PC-3 (cell line): ENCODE results near the gene NLE1. TPM values are rescaled to one million over a fixed set of nuclear protein-coding genes. Genes with fewer than 3 reads are reported as not detected.

Source experiments
- ATAC-seq: fragments of 200-7000 bp; cut with Tn5 transposase; 2 replicates; pipeline ENCODE4 v1.9.1; 2020; ENCODE audit warnings: mild to moderate bottlenecking, moderate library complexity
- BruUV-seq: library from RNA; stranded (reverse); fragments of 400-500 nt; replicated peaks from 2 replicates; lab custom pipeline; 2021; lab: Mats Ljungman, UMichigan
- CTCF ChIA-PET: fragments of 300-600 bp; sonication (Branson Sonifier 250); formaldehyde crosslinking; loops from one replicate; lab custom pipeline; 2022; ENCODE audit warnings: antibody characterized with exemption; lab: Charles Lee
- POLR2A ChIA-PET: fragments of 300-600 bp; sonication (Branson Sonifier 250); formaldehyde crosslinking; loops from one replicate; lab custom pipeline; 2022; ENCODE audit warnings: antibody characterized with exemption; ENCODE audit not compliant: unreplicated experiment; lab: Charles Lee
- DNase-seq: peaks from one replicate; pipeline ENCODE4 v3.0.0-alpha.2; 2015
- H2AFZ ChIP-seq: fragments of 300-600 bp; sonication (generic); 2 replicates; pipeline ENCODE4 v1.6.0; 2016; ENCODE audit warnings: antibody characterized with exemption, low read length
- H3F3A ChIP-seq: fragments of 300-600 bp; sonication (generic); one replicate; pipeline ENCODE4 v1.6.0; 2017; ENCODE audit warnings: antibody characterized with exemption, low read length, control low read depth, mild to moderate bottlenecking; ENCODE audit not compliant: unreplicated experiment
- H3K27ac ChIP-seq: fragments of 300-600 bp; sonication (generic); 2 replicates; pipeline ENCODE4 v1.5.1; 2016; ENCODE audit warnings: mild to moderate bottlenecking, low read length
- H3K27me3 ChIP-seq: fragments of 300-600 bp; sonication (generic); 2 replicates; pipeline ENCODE4 v1.6.1; 2016; ENCODE audit warnings: low read length, mixed read lengths
- H3K36me3 ChIP-seq: fragments of 300-600 bp; sonication (generic); 2 replicates; pipeline ENCODE4 v1.6.1; 2016; ENCODE audit warnings: low read depth, mixed run types, low read length, mixed read lengths
- H3K4me1 ChIP-seq: fragments of 300-600 bp; sonication (generic); 2 replicates; pipeline ENCODE4 v1.5.1; 2016; ENCODE audit warnings: low read length; ENCODE audit not compliant: insufficient read depth
- H3K4me2 ChIP-seq: fragments of 300-600 bp; sonication (generic); 2 replicates; pipeline ENCODE4 v1.6.0; 2016; ENCODE audit warnings: low read length
- H3K4me3 ChIP-seq: fragments of 300-600 bp; sonication (generic); 2 replicates; pipeline ENCODE4 v1.5.1; 2016; ENCODE audit warnings: mild to moderate bottlenecking, low read length, mixed read lengths
- H3K79me2 ChIP-seq: fragments of 300-600 bp; sonication (generic); 2 replicates; pipeline ENCODE4 v1.6.1; 2017; ENCODE audit warnings: low read length, mixed read lengths
- H3K9ac ChIP-seq: fragments of 300-600 bp; sonication (generic); 2 replicates; pipeline ENCODE4 v1.6.0; 2016; ENCODE audit warnings: mild to moderate bottlenecking, low read length
- H3K9me2 ChIP-seq: fragments of 300-600 bp; sonication (generic); replicated peaks from 2 replicates; pipeline ENCODE4 v1.6.1; 2016; ENCODE audit warnings: mixed run types, low read length, mixed read lengths
- H3K9me3 ChIP-seq: fragments of 300-600 bp; sonication (generic); 2 replicates; pipeline ENCODE4 v1.6.1; 2016; ENCODE audit warnings: low read length, mixed read lengths
- H4K20me1 ChIP-seq: fragments of 300-600 bp; sonication (generic); 2 replicates; pipeline ENCODE4 v1.6.1; 2016; ENCODE audit warnings: low read length, mixed read lengths
- EZH2 ChIP-seq: fragments of 300-600 bp; sonication (generic); IDR thresholded peaks from one replicate; pipeline ENCODE4 v1.6.1; 2017; ENCODE audit warnings: antibody characterized with exemption, mild to moderate bottlenecking, low read length; ENCODE audit not compliant: unreplicated experiment
- EZH2phosphoT487 ChIP-seq: fragments of 300-600 bp; sonication (generic); IDR thresholded peaks from 2 replicates; pipeline ENCODE4 v1.6.1; 2018; ENCODE audit warnings: mild to moderate bottlenecking, antibody characterized with exemption, low read length, borderline replicate concordance
- intact Hi-C: fragments of 100-400 bp; cut with micrococcal nuclease; formaldehyde crosslinking; loops from 2 replicates; pipeline ENCODE4 v1.9.0; 2023
- total RNA-seq: library from RNA; depleted of rRNA; stranded (reverse); fragments of >200 nt; gene quantifications from 2 replicates; pipeline ENCODE4 v1.2.3, GENCODE V29; 2014
- TF ChIP-seq, protein P1 (sequence below): fragments of 300-600 bp; sonication (generic); conservative IDR thresholded peaks from 2 replicates; pipeline ENCODE4 v1.5.1; 2017; ENCODE audit warnings: antibody characterized with exemption, low read depth, mild to moderate bottlenecking, low read length

Gene NLE1
- total RNA-seq, 1 experiment from 2014 or later: 18.6 TPM

DNA sequence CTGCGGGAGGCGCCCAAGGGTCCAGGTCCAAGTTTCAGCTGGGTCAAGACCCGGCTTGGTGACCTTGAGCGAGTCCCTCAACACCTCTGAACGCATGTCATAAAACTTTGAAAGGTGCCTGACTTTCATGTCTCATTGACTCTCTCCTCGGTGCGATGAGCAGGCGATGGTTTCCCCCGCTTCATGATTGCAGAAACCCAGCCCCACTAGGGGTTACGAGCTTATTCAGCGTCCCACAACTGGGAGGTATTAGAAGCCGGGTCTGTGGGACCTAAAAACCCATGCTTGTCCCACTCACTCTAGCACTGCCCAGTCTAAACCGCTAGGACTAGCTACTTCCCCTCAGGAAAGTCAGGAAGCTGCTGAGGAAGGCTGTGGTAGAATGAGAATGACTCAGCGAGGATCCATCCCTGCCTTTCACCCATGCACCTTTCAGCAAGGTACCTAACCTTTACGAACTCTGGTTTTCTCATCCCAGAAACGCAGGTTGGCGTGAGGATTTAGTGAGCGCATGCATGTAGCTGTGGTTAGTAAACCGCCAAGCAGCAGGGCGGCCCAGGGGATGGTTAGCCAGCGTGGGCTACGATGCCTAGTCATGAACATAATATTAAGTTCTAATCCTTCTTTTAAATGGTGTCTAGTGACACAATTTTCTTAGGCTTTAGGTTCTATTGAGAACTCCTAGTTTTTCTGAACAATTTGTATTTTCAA is 52.4 kb downstream of the NLE1 start:
- Histone ChIP-seq H3K36me3 (no peaks in the 10 kb centered on the region), H3K4me2 (peak overlapping the region; percentile 62), H2AFZ (peak overlapping the region; percentile 75), H3F3A (peaks cover 6% of the 10 kb centered on the region), H3K9me2 (no peaks in the 10 kb centered on the region), H3K9me3 (no peaks in the 10 kb centered on the region), H3K27ac (peak overlapping the region; percentile 89), H3K27me3 (no peaks in the 10 kb centered on the region), H3K4me1 (peaks cover 39% of the 10 kb centered on the region), H3K79me2 (peaks cover 35% of the 10 kb centered on the region), H3K9ac (peak overlapping the region; percentile 72), H4K20me1 (no peaks in the 10 kb centered on the region), H3K4me3 (peak overlapping the region; percentile 47)
- DNase-seq (peak; percentile 68), ATAC-seq (peak; percentile 47)
- ChIA-PET POLR2A (interaction anchor here (0.5 to 0.7 kb wide), 2 partner anchors 75 to 114 kb away, joined by 3 read pairs; no protein-coding TSS in a partner anchor), CTCF (interaction anchor here (0.5 to 1.1 kb wide), 4 partner anchors 26 to 98 kb away, joined by 3 to 7 read pairs (median 3); no protein-coding TSS in a partner anchor)
- TF ChIP-seq, protein P1, sequence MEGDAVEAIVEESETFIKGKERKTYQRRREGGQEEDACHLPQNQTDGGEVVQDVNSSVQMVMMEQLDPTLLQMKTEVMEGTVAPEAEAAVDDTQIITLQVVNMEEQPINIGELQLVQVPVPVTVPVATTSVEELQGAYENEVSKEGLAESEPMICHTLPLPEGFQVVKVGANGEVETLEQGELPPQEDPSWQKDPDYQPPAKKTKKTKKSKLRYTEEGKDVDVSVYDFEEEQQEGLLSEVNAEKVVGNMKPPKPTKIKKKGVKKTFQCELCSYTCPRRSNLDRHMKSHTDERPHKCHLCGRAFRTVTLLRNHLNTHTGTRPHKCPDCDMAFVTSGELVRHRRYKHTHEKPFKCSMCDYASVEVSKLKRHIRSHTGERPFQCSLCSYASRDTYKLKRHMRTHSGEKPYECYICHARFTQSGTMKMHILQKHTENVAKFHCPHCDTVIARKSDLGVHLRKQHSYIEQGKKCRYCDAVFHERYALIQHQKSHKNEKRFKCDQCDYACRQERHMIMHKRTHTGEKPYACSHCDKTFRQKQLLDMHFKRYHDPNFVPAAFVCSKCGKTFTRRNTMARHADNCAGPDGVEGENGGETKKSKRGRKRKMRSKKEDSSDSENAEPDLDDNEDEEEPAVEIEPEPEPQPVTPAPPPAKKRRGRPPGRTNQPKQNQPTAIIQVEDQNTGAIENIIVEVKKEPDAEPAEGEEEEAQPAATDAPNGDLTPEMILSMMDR: 0 out of 2 replicates have a peak, but pooled peaks have one; percentile 25
- TF ChIP-seq EZH2: no peak
- BruUV-seq: no TSS peak
- intact Hi-C loops: loop anchor here (1.0 to 5.0 kb wide), 2 partner anchors 67 to 91 kb away; no protein-coding TSS in a partner anchor

DNA sequence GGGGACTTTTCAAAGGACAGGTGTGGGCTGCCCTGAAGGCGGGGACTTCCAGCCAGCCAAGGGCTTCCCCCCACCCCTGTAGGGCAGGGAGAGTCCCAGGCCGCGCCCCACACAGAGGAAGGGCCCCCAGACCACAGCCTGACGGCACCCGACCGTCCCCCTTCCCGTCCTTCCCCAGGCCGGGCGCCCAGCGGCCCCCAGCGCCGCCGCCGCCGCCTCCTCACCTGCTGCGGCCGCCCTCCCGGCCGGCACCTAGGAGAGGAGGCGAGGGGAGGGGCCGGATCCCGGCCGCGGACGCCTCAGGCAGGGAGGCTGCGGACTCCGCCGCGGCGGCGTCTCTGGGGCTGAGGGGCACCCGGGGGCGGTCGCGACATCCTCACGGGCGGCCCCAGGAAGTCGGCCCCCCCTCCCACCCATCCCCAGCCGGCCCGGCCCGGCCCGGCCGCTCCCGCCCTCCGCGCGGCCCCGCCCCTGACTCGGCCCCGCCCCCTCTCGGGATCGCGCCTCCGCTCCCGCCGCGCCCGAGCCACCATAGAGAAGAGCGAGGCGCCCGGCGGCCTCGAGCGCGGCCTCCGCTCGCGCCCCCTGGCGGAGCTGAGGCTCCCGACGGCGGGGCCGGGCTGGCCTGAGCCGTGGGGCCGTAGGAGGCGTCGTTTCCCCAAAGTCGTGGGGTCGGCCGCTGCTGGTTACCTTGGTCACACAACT is 53.1 kb downstream of the NLE1 start:
- TF ChIP-seq EZH2phosphoT487: no peak
- no peak for TF ChIP-seq EZH2
- TF ChIP-seq, protein P1: peak; percentile 62
- H3K9ac ChIP-seq: peak overlapping the region; percentile 100
- POLR2A ChIA-PET: interaction anchor here (0.7 kb wide), 1 partner anchor 113 kb away, joined by 3 read pairs; no protein-coding TSS in a partner anchor
- H4K20me1 ChIP-seq: no peaks in the 10 kb centered on the region
- peaks cover 6% of the 10 kb centered on the region for H3F3A ChIP-seq
- ATAC-seq: peak; percentile 70
- H3K4me2 ChIP-seq: peak overlapping the region; percentile 96
- H3K4me1 ChIP-seq: peaks cover 41% of the 10 kb centered on the region
- H3K4me3 ChIP-seq: peak overlapping the region; percentile 88
- no peaks in the 10 kb centered on the region for H3K9me2 ChIP-seq
- CTCF ChIA-PET: interaction anchor here (0.6 to 1.1 kb wide), 3 partner anchors 34 to 97 kb away, joined by 3 read pairs; no protein-coding TSS in a partner anchor
- peaks cover 41% of the 10 kb centered on the region for H3K79me2 ChIP-seq
- peak; percentile 83 for DNase-seq
- H2AFZ ChIP-seq: peak overlapping the region; percentile 75
- H3K9me3 ChIP-seq: no peaks in the 10 kb centered on the region
- no TSS peak for BruUV-seq
- H3K27ac ChIP-seq: peak overlapping the region; percentile 99
- H3K27me3 ChIP-seq: no peaks in the 10 kb centered on the region
- intact Hi-C loops: loop anchor here (1.0 to 5.0 kb wide), 2 partner anchors 67 to 91 kb away; no protein-coding TSS in a partner anchor
- no peaks in the 10 kb centered on the region for H3K36me3 ChIP-seq
